Karpas-422 (cell line): Measurements from ENCODE around the gene SIL1. TPM values are rescaled to one million over a fixed set of nuclear protein-coding genes. Genes with fewer than 3 reads are reported as not detected.

ENCODE experiments used
- DNase-seq: peaks from one replicate; pipeline ENCODE4 v3.0.0-alpha.2; 2015
- H2AFZ ChIP-seq: fragments of 200-600 bp; sonication (generic); 2 replicates; pipeline ENCODE4 v1.6.1; 2014; ENCODE audit warnings: antibody characterized with exemption, low read length, mixed read lengths
- H3K27ac ChIP-seq: fragments of 200-600 bp; sonication (generic); 2 replicates; pipeline ENCODE4 v1.5.1; 2014; ENCODE audit warnings: mild to moderate bottlenecking, low read length, moderate library complexity
- H3K27me3 ChIP-seq: fragments of 200-600 bp; sonication (generic); 2 replicates; pipeline ENCODE4 v1.6.1; 2014; ENCODE audit warnings: low read length, mixed read lengths
- H3K36me3 ChIP-seq: fragments of 200-600 bp; sonication (generic); 2 replicates; pipeline ENCODE4 v1.6.1; 2014; ENCODE audit warnings: low read length, mixed read lengths; ENCODE audit not compliant: insufficient read depth
- H3K4me1 ChIP-seq: fragments of 200-600 bp; sonication (generic); 2 replicates; pipeline ENCODE4 v1.6.1; 2014; ENCODE audit warnings: mild to moderate bottlenecking, low read length, mixed read lengths
- H3K4me2 ChIP-seq: fragments of 200-600 bp; sonication (generic); 2 replicates; pipeline ENCODE4 v1.6.1; 2014; ENCODE audit warnings: low read length, low read depth, mild to moderate bottlenecking; ENCODE audit not compliant: poor library complexity, severe bottlenecking
- H3K4me3 ChIP-seq: fragments of 200-600 bp; sonication (generic); 2 replicates; pipeline ENCODE4 v1.5.1; 2014; ENCODE audit warnings: mild to moderate bottlenecking, antibody characterized with exemption, low read length, mixed read lengths
- H3K79me2 ChIP-seq: fragments of 200-600 bp; sonication (generic); 2 replicates; pipeline ENCODE4 v1.6.1; 2014; ENCODE audit warnings: mild to moderate bottlenecking, low read length, mixed read lengths
- H3K9ac ChIP-seq: fragments of 200-600 bp; sonication (generic); 2 replicates; pipeline ENCODE4 v1.6.0; 2014; ENCODE audit warnings: low read length
- H3K9me2 ChIP-seq: fragments of 200-600 bp; sonication (generic), shearing (Covaris generic); replicated peaks from 2 replicates; pipeline ENCODE4 v1.6.0; 2014; ENCODE audit warnings: mild to moderate bottlenecking, low read length, moderate library complexity; ENCODE audit not compliant: insufficient read depth
- H3K9me3 ChIP-seq: fragments of 300-700, 200-600 bp; sonication (generic); 2 replicates; pipeline ENCODE4 v1.6.1; 2014; ENCODE audit warnings: low read length, mixed read lengths
- H4K20me1 ChIP-seq: fragments of 200-600 bp; sonication (generic); 2 replicates; pipeline ENCODE4 v1.6.1; 2014; ENCODE audit warnings: mild to moderate bottlenecking, antibody characterized with exemption, low read length, low read depth; ENCODE audit not compliant: insufficient read depth
- total RNA-seq: library from RNA; depleted of rRNA; stranded (reverse); fragments of >200 nt; shearing (Covaris generic); gene quantifications from 2 replicates; pipeline ENCODE4 v1.2.3, GENCODE V29; 2014; ENCODE audit warnings: low replicate concordance

The SIL1 gene
- total RNA-seq, 1 experiment from 2014 or later, result 10.7 TPM

DNA sequence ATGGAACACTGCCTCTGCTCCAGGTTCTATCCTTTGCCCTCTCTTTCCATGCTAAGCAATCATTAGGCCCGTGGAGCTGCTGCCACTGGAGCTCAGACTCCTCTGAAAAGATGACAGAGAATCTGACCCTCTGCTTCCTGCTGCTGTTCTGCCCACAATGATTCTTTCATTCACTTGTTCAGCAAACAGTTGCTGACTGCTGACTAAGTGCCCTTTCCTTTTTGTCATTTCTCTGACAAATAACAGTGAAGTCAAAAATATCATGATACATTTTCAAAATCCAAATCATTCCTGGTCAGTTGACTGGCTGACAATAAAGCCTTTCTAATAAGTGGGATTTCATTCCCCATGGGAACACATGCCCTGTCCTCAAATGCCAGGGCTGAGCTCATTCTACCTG, 110.1 kb downstream of the SIL1 start:
- no peak for DNase-seq
- H3K4me3 ChIP-seq, result no peak overlapping the region
- no peaks in the 10 kb centered on the region for H3K27me3 ChIP-seq
- H3K4me2 ChIP-seq, result no peak overlapping the region
- H3K9ac ChIP-seq, result no peak overlapping the region
- no peaks in the 10 kb centered on the region for H3K4me1 ChIP-seq
- peaks cover 3% of the 10 kb centered on the region; the same call in 1 of the 2 replicates for H4K20me1 ChIP-seq
- no peak overlapping the region for H2AFZ ChIP-seq
- H3K27ac ChIP-seq, result no peak overlapping the region
- no peaks in the 10 kb centered on the region for H3K79me2 ChIP-seq
- no peaks in the 10 kb centered on the region for H3K9me2 ChIP-seq
- no peaks in the 10 kb centered on the region for H3K9me3 ChIP-seq
- H3K36me3 ChIP-seq, result no peaks in the 10 kb centered on the region

DNA sequence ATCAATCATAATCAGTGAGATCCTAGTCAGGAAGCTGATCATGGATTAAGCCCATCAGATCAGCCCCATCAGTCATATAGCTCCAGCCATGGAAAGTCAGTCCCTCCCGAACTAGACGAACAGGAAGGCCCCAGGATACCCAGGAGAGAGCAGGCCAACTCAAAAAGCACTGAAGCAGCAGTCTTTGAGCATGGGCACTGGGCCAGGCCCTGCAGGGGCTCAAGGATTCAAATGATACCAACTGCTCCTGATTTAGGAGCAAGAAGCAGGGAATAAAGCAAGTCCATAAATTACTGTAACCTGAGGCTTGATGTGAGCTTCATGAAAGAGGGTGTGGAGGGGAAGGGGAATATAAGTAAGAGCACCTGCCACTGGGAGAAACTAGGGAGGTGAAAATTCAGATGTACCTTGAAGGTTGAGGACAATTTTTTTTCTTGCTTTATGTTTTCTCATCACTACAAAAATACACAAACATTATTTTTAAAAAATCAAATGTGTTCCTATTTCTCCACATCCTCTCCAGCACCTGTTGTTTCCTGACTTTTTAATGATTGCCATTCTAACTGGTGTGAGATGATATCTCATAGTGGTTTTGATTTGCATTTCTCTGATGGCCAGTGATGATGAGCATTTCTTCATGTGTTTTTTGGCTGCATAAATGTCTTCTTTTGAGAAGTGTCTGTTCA, 115.2 kb downstream of the SIL1 start:
- H3K27ac ChIP-seq, result no peak overlapping the region
- H3K9ac ChIP-seq, result no peak overlapping the region
- no peaks in the 10 kb centered on the region for H3K27me3 ChIP-seq
- H4K20me1 ChIP-seq, result peaks cover 6% of the 10 kb centered on the region; the same call in 1 of the 2 replicates
- H2AFZ ChIP-seq, result no peak overlapping the region
- H3K4me1 ChIP-seq, result no peaks in the 10 kb centered on the region
- no peak for DNase-seq
- no peaks in the 10 kb centered on the region for H3K9me2 ChIP-seq
- no peak overlapping the region for H3K4me2 ChIP-seq
- H3K79me2 ChIP-seq, result no peaks in the 10 kb centered on the region
- no peaks in the 10 kb centered on the region for H3K36me3 ChIP-seq
- H3K9me3 ChIP-seq, result no peaks in the 10 kb centered on the region
- H3K4me3 ChIP-seq, result no peak overlapping the region

DNA sequence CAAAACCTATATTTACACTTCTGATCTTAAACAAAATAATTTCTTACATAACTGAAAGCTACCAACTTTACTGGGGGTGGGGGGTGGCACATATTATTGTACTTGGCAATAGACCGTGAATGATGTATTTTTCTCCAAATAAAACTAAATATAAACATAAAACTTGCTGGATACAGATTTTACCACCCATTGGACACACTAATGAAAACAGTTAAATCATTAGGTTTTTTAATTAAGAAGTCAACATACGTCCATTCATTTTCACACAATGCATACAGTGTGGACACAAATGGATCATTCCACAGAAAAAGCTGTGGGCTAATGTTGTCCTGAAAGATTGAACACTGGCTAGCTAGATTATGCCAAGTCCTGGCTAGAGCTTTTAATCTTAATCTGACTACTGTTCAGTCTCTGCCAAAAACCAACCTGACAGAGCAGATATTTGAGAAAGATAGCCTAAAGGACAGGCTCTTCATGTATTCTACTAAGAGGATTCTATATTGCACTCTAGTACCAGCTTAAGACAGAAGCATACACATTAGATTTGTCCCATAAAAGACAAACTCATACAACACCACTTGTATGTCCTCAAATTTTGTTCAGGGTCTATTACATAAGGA, 118.1 kb downstream of the SIL1 start:
- Histone ChIP-seq H3K27me3 (no peaks in the 10 kb centered on the region), H3K4me3 (no peak overlapping the region), H3K4me2 (no peak overlapping the region), H3K9me2 (no peaks in the 10 kb centered on the region), H3K9ac (no peak overlapping the region), H3K36me3 (no peaks in the 10 kb centered on the region), H4K20me1 (peaks cover 6% of the 10 kb centered on the region; the same call in 1 of the 2 replicates), H3K79me2 (no peaks in the 10 kb centered on the region), H3K9me3 (no peaks in the 10 kb centered on the region), H2AFZ (no peak overlapping the region), H3K4me1 (no peaks in the 10 kb centered on the region), H3K27ac (no peak overlapping the region)
- DNase-seq, result no peak

DNA sequence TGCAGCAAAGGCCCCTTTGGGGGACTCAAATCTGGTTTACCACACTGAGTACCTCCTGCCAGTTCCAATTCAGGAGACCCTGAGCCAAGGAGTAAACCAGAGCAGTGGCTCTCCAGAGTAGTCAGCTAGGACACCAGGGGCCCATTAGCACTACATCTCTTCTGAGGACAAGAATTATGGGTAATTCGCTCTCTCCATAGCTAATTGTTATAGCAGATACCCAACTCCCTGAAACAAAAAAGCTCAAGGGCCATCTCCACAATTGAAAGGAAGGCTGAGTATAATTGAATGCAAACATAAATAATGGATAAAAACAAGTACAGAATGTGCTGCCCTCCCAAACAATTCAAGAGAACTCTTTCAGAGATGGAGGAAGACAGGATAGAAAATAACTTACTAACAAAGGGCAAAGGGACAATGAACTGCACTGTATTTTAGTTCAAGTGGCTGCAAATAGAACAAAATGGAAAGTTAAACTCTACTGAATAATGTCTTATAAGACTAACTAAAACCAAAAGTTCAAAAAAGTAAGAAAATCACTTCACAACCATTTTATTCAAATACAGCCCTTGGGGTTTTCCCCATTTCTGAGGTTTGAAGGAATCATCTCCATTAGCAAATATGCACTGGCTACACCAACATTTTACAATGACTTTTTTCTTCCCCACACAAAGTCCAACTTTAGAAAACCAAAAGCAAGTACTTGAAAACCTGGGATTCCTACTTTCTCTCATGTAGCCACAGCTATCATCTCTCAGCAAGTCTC, 118.8 kb downstream of the SIL1 start:
- Histone ChIP-seq H2AFZ (no peak overlapping the region), H3K4me1 (no peaks in the 10 kb centered on the region), H3K79me2 (no peaks in the 10 kb centered on the region), H3K4me3 (no peak overlapping the region), H3K4me2 (no peak overlapping the region), H3K36me3 (no peaks in the 10 kb centered on the region), H4K20me1 (peaks cover 6% of the 10 kb centered on the region; the same call in 1 of the 2 replicates), H3K27ac (no peak overlapping the region), H3K9me3 (no peaks in the 10 kb centered on the region), H3K9me2 (no peaks in the 10 kb centered on the region), H3K9ac (no peak overlapping the region), H3K27me3 (no peaks in the 10 kb centered on the region)
- no peak for DNase-seq

DNA sequence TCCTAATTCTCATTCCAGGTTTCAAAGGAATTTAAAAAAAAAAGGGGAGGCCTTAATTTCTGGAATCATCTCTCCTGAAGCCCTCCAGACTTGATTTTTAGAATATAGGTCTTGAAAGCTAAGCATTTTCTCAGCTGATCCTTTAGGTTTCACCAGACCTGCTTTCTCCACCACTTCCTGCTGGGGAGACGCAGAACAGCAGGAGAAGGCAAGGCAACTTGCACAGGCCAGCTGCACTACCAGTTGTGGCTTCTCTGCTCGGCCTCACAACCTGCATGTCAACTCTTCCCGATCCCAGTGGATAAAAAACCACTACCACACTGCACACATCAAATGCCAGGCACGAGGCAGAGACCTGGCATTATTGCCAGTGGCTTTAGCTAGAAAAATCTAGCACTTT, 119.8 kb downstream of the SIL1 start:
- H3K79me2 ChIP-seq, result no peaks in the 10 kb centered on the region
- H2AFZ ChIP-seq, result no peak overlapping the region
- H3K27me3 ChIP-seq, result no peaks in the 10 kb centered on the region
- H4K20me1 ChIP-seq, result peaks cover 6% of the 10 kb centered on the region; the same call in 1 of the 2 replicates
- DNase-seq, result no peak
- H3K4me2 ChIP-seq, result no peak overlapping the region
- H3K4me3 ChIP-seq, result no peak overlapping the region
- H3K9ac ChIP-seq, result no peak overlapping the region
- H3K36me3 ChIP-seq, result no peaks in the 10 kb centered on the region
- no peaks in the 10 kb centered on the region for H3K4me1 ChIP-seq
- H3K9me2 ChIP-seq, result no peaks in the 10 kb centered on the region
- no peaks in the 10 kb centered on the region for H3K9me3 ChIP-seq
- no peak overlapping the region for H3K27ac ChIP-seq

DNA sequence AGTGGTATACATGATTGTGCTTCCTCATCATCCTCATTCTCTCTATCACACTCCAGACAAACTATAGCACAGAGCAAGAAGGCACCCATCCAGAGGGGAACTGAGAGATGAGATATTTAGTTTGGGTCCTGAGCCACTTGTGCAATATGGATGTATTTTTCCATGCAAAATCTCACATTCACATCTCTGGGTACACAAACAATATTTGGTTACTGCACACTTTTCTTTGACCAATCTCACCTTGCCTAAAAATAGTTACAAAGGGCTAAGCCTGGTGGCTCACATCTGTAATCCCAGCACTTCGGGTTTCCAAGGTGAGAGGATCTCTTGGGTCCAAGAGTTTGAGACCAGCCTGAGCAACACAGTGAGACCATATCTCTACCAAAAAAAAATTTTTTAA, 120.3 kb downstream of the SIL1 start:
- Histone ChIP-seq H3K9me3 (no peaks in the 10 kb centered on the region), H3K4me2 (no peak overlapping the region), H3K4me1 (no peaks in the 10 kb centered on the region), H3K27ac (no peak overlapping the region), H3K9ac (no peak overlapping the region), H3K36me3 (no peaks in the 10 kb centered on the region), H3K27me3 (no peaks in the 10 kb centered on the region), H3K9me2 (no peaks in the 10 kb centered on the region), H3K79me2 (no peaks in the 10 kb centered on the region), H3K4me3 (no peak overlapping the region), H4K20me1 (peaks cover 6% of the 10 kb centered on the region; the same call in 1 of the 2 replicates), H2AFZ (no peak overlapping the region)
- DNase-seq, result no peak

DNA sequence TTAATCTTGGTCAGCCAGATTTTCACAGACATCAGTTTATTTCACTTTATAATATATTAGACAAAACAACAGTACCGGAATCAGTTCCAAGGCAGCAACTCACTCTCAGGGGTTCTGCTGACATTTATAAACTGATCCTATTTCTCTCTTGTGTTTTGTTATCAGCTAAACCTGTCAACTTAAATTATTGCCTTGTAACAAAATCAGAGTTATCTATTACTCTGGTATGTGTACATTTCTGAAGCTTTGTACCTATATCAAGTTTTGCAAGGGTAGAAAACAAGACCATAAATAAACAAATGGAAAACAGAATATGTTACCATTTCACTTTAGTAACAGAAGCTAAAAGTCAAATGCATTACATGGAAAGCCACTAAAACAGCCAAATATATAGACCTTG, 122.1 kb downstream of the SIL1 start:
- H3K4me2 ChIP-seq, result no peak overlapping the region
- no peak overlapping the region for H3K4me3 ChIP-seq
- no peaks in the 10 kb centered on the region for H3K79me2 ChIP-seq
- no peaks in the 10 kb centered on the region for H3K4me1 ChIP-seq
- 0 out of 2 replicates have a peak, but pooled peaks cover 6% of the 10 kb centered on the region for H4K20me1 ChIP-seq
- no peak for DNase-seq
- no peak overlapping the region for H3K27ac ChIP-seq
- no peaks in the 10 kb centered on the region for H3K9me3 ChIP-seq
- no peak overlapping the region for H2AFZ ChIP-seq
- no peaks in the 10 kb centered on the region for H3K9me2 ChIP-seq
- no peak overlapping the region for H3K9ac ChIP-seq
- no peaks in the 10 kb centered on the region for H3K27me3 ChIP-seq
- no peaks in the 10 kb centered on the region for H3K36me3 ChIP-seq
